C1 segment of cervical spinal cord (tissue), 14 donors: ENCODE measurements around the gene LYPD3.
A peak's percentile ranks its signal among the peaks of the same experiment; 100 is the strongest.
"Not testable (repeated sequence)": the region's sequence is repeated elsewhere in the genome, so short reads cannot be mapped to it uniquely, and the experiment has no call there.

Source experiments
- DNase-seq, 14 donors: peaks; one replicate each; lab custom pipeline; 2025; lab: John Stamatoyannopoulos, UW

Gene LYPD3

GRCh38 chr19:43465468-43466120, at the start of gene LYPD3:
LYPD3 (minus strand) TSS chr19:43465608; CDS start chr19:43465571, 37 bp downstream.
- no peak for DNase-seq

GRCh38 chr19:43512399-43512798, 47.0 kb upstream of the LYPD3 start:
- DNase-seq, result not testable (repeated sequence)

- DNase-seq, result no peak
These were observed 45.9 kb upstream of the LYPD3 start for GRCh38 chr19:43511324-43511723.

- no peak for DNase-seq
These were observed 45.3 kb upstream of the LYPD3 start for GRCh38 chr19:43510713-43511112.

GRCh38 chr19:43507880-43508279, 42.5 kb upstream of the LYPD3 start:
- DNase-seq, result no peak

- DNase-seq, result no peak
These were observed 41.2 kb upstream of the LYPD3 start for GRCh38 chr19:43506629-43507028.

- DNase-seq, result no peak
These were observed 40.5 kb upstream of the LYPD3 start for GRCh38 chr19:43505941-43506340.

- DNase-seq, result no peak
These were observed 39.7 kb upstream of the LYPD3 start for GRCh38 chr19:43505186-43505456.

GRCh38 chr19:43504426-43505185, 39.2 kb upstream of the LYPD3 start, which contains the start of gene PHLDB3:
PHLDB3 (minus strand) TSS chr19:43504746; CDS start chr19:43504118, 628 bp downstream.
- peak in 6 of 14 donors; percentile 1 to 65 (median 49) for DNase-seq

- peak; percentile 10 to 89 (median 82) for DNase-seq
These were observed 38.4 kb upstream of the LYPD3 start for GRCh38 chr19:43503501-43504425.

- no peak for DNase-seq
These were observed 37.1 kb upstream of the LYPD3 start for GRCh38 chr19:43502419-43502976.

- DNase-seq, result no peak
These were observed 36.4 kb upstream of the LYPD3 start for GRCh38 chr19:43501661-43502418.

GRCh38 chr19:43499042-43499441, 33.6 kb upstream of the LYPD3 start:
- no peak for DNase-seq

- no peak for DNase-seq
These were observed 32.9 kb upstream of the LYPD3 start for GRCh38 chr19:43498233-43498842.

- DNase-seq, result no peak
These were observed 31.6 kb upstream of the LYPD3 start for GRCh38 chr19:43496960-43497359.

GRCh38 chr19:43495082-43495481, 29.7 kb upstream of the LYPD3 start:
- DNase-seq, result no peak

- DNase-seq, result no peak
These were observed 25.4 kb upstream of the LYPD3 start for GRCh38 chr19:43490759-43491158.

- no peak for DNase-seq
These were observed 24.7 kb upstream of the LYPD3 start for GRCh38 chr19:43489979-43490599.

- no peak for DNase-seq
These were observed 23.9 kb upstream of the LYPD3 start for GRCh38 chr19:43489310-43489709.

- no peak for DNase-seq
These were observed 22.8 kb upstream of the LYPD3 start for GRCh38 chr19:43488179-43488578.
